SU-DHL-6 (cell line): Measurements from ENCODE around the gene DAPP1.

Source experiments
- H2AFZ ChIP-seq: fragments of 200-600 bp; sonication (generic); 2 replicates; pipeline ENCODE4 v1.6.1; 2014; ENCODE audit warnings: low read depth, mild to moderate bottlenecking, moderate library complexity, mixed read lengths, antibody characterized with exemption, low read length; ENCODE audit not compliant: severe bottlenecking
- H3F3A ChIP-seq: fragments of 200-600 bp; shearing (Covaris generic); 2 replicates; pipeline ENCODE4 v1.6.0; 2016; ENCODE audit warnings: antibody characterized with exemption, mild to moderate bottlenecking; ENCODE audit not compliant: insufficient read depth
- H3K27ac ChIP-seq: fragments of 200-600 bp; sonication (generic); 2 replicates; pipeline ENCODE4 v1.5.1; 2016; ENCODE audit warnings: low read depth, mild to moderate bottlenecking, low read length, moderate library complexity, mixed read lengths
- H3K27me3 ChIP-seq: fragments of 200-600 bp; sonication (generic), shearing (Covaris generic); 2 replicates; pipeline ENCODE4 v1.6.0; 2014; ENCODE audit warnings: mild to moderate bottlenecking, low read length
- H3K36me3 ChIP-seq: fragments of 200-600 bp; sonication (generic); 2 replicates; pipeline ENCODE4 v1.6.1; 2014; ENCODE audit warnings: mild to moderate bottlenecking, low read length, mixed read lengths
- H3K4me2 ChIP-seq: fragments of 300-600, 200-600 bp; shearing (Covaris generic), sonication (generic); 2 replicates; pipeline ENCODE4 v1.6.0; 2014; ENCODE audit warnings: low read length, low read depth, mild to moderate bottlenecking; ENCODE audit not compliant: poor library complexity, severe bottlenecking
- H3K4me3 ChIP-seq: fragments of 200-600 bp; sonication (generic); 2 replicates; pipeline ENCODE4 v1.5.1; 2014; ENCODE audit warnings: antibody characterized with exemption, low read length, mild to moderate bottlenecking, mixed read lengths; ENCODE audit not compliant: insufficient read depth, poor library complexity, severe bottlenecking
- H3K79me2 ChIP-seq: fragments of 200-600 bp; sonication (generic); 2 replicates; pipeline ENCODE4 v1.6.1; 2014; ENCODE audit warnings: mild to moderate bottlenecking, low read length, moderate library complexity; ENCODE audit not compliant: insufficient read depth
- H3K9ac ChIP-seq: fragments of 200-600 bp; sonication (generic); 2 replicates; pipeline ENCODE4 v1.7.0; 2014; ENCODE audit warnings: mild to moderate bottlenecking, low read length
- H3K9me2 ChIP-seq: fragments of 200-600 bp; sonication (generic); replicated peaks from 2 replicates; pipeline ENCODE4 v1.6.1; 2014; ENCODE audit warnings: low read length; ENCODE audit not compliant: insufficient read depth
- H3K9me3 ChIP-seq: fragments of 200-600 bp; sonication (generic); 2 replicates; pipeline ENCODE4 v1.6.1; 2014; ENCODE audit warnings: low read length, mixed read lengths; ENCODE audit not compliant: insufficient read depth
- H4K20me1 ChIP-seq: fragments of 200-600 bp; sonication (generic); 2 replicates; pipeline ENCODE4 v1.6.1; 2014; ENCODE audit warnings: low read depth, mild to moderate bottlenecking, antibody characterized with exemption, low read length, moderate library complexity, mixed read lengths
- CTCF ChIP-seq: fragments of 200-600 bp; sonication (generic); IDR thresholded peaks from one replicate; pipeline ENCODE4 v1.5.1; 2017; ENCODE audit warnings: antibody characterized with exemption, mild to moderate bottlenecking, low read length, moderate library complexity; ENCODE audit not compliant: insufficient read depth, poor library complexity, severe bottlenecking
- EZH2phosphoT487 ChIP-seq: fragments of 200-600 bp; sonication (generic), shearing (Covaris generic); conservative IDR thresholded peaks from 2 replicates; pipeline ENCODE4 v1.6.1; 2018; ENCODE audit warnings: mild to moderate bottlenecking, antibody characterized with exemption, low read length, moderate library complexity, mixed read lengths

Gene DAPP1

GRCh38 chr4:99893839-99894160, 77.2 kb downstream of the DAPP1 start:
- TF ChIP-seq CTCF = no peak
- no peak for TF ChIP-seq EZH2phosphoT487
- H3K79me2 ChIP-seq = peaks cover 21% of the 10 kb centered on the region

GRCh38 chr4:99894161-99894997, 77.8 kb downstream of the DAPP1 start, which contains the start of gene LAMTOR3:
TSS of gene LAMTOR3 (minus strand) at chr4:99894427. CDS start at chr4:99893963, 464 bp downstream.
- no peaks in the 10 kb centered on the region for H4K20me1 ChIP-seq
- no peak for TF ChIP-seq CTCF
- no peak for TF ChIP-seq EZH2phosphoT487
- H3K9ac ChIP-seq = peak within 1 kb of the TSS; percentile 78
- peak within 1 kb of the TSS; percentile 78 for H3K4me3 ChIP-seq
- H3F3A ChIP-seq = peaks cover 16% of the 10 kb centered on the region; the same call in 1 of the 2 replicates
- no peaks in the 10 kb centered on the region for H3K9me3 ChIP-seq
- H3K27ac ChIP-seq = peak within 1 kb of the TSS; percentile 56
- no peaks in the 10 kb centered on the region for H3K27me3 ChIP-seq
- peak within 1 kb of the TSS; percentile 70 for H3K4me2 ChIP-seq
- peaks cover 21% of the 10 kb centered on the region for H3K79me2 ChIP-seq
- H3K36me3 ChIP-seq = no peaks in the 10 kb centered on the region
- no peaks in the 10 kb centered on the region for H3K9me2 ChIP-seq
- no peak within 1 kb of the TSS for H2AFZ ChIP-seq

More at GRCh38 chr4:99893839-99894160, 77.2 kb downstream of the DAPP1 start:
- H3K9ac ChIP-seq = peak overlapping the region; percentile 78
- H3K9me3 ChIP-seq = no peaks in the 10 kb centered on the region
- no peaks in the 10 kb centered on the region for H3K36me3 ChIP-seq
- no peaks in the 10 kb centered on the region for H4K20me1 ChIP-seq
- H3K4me2 ChIP-seq = peak overlapping the region; percentile 70
- H2AFZ ChIP-seq = no peak overlapping the region
- H3F3A ChIP-seq = peaks cover 16% of the 10 kb centered on the region; the same call in 1 of the 2 replicates
- H3K4me3 ChIP-seq = peak overlapping the region; percentile 78
- H3K9me2 ChIP-seq = no peaks in the 10 kb centered on the region
- H3K27me3 ChIP-seq = no peaks in the 10 kb centered on the region
- H3K27ac ChIP-seq = no peak overlapping the region

GRCh38 chr4:99894998-99895397, 78.4 kb downstream of the DAPP1 start:
- Histone ChIP-seq H3F3A (peaks cover 16% of the 10 kb centered on the region; the same call in 1 of the 2 replicates), H3K9ac (peak overlapping the region; percentile 55), H3K9me2 (no peaks in the 10 kb centered on the region), H3K4me2 (peak overlapping the region; percentile 70), H2AFZ (no peak overlapping the region), H3K4me3 (peak overlapping the region; percentile 57), H3K79me2 (peaks cover 21% of the 10 kb centered on the region), H3K27me3 (no peaks in the 10 kb centered on the region), H3K9me3 (no peaks in the 10 kb centered on the region), H3K36me3 (no peaks in the 10 kb centered on the region), H3K27ac (peak overlapping the region; percentile 56), H4K20me1 (no peaks in the 10 kb centered on the region)
- TF ChIP-seq EZH2phosphoT487 (no peak), CTCF (no peak)
